Measurements from ENCODE around the gene TBC1D22A. TPM values are rescaled to one million over a fixed set of nuclear protein-coding genes. Genes with fewer than 3 reads are reported as not detected.

The TBC1D22A gene
- polyA plus RNA-seq, 1 donor from 2014 or later: 9.3 TPM

DNA sequence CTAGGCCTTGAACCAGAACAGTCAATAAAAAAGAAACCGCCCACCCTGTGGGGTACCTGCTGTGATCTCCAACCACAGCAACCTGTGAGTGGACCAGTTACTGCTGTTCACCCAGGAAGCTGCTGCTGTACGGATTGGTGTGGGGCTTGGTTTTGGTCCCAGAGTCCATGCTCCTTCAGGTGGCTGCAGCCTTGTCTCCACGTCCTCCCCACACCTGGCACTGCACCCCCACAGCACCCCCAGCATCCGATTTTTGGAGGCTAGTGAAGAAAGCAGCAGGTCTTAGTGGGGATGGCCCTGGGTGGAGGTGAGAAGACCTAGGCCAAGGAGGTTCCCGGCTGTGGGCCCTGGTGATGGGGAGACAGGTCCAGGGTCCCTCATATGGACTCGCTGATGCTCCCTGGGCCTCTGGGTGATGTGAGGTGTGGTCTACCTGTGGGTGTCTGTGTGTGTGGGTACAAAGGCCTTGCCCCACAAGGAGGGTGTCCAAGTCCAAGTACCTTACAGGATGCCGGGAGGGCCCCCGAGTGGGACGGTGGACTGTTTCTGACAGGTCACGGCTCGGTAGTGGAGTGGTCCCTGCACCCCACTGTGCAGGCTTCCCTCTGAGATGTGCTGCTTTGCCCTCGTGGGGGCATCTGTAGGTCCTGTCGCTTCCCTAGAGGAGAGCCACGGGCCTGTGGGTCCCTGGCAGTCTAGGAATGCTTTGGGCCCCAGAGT is 283.4 kb downstream of the TBC1D22A start:
- H3K9me3 ChIP-seq (ENCODE audit: low read length): no peaks in the 10 kb centered on the region
- no peaks in the 10 kb centered on the region for H3K79me2 ChIP-seq (replicated peaks; ENCODE audit: insufficient read depth, low read length)
- TF ChIP-seq, protein P1, sequence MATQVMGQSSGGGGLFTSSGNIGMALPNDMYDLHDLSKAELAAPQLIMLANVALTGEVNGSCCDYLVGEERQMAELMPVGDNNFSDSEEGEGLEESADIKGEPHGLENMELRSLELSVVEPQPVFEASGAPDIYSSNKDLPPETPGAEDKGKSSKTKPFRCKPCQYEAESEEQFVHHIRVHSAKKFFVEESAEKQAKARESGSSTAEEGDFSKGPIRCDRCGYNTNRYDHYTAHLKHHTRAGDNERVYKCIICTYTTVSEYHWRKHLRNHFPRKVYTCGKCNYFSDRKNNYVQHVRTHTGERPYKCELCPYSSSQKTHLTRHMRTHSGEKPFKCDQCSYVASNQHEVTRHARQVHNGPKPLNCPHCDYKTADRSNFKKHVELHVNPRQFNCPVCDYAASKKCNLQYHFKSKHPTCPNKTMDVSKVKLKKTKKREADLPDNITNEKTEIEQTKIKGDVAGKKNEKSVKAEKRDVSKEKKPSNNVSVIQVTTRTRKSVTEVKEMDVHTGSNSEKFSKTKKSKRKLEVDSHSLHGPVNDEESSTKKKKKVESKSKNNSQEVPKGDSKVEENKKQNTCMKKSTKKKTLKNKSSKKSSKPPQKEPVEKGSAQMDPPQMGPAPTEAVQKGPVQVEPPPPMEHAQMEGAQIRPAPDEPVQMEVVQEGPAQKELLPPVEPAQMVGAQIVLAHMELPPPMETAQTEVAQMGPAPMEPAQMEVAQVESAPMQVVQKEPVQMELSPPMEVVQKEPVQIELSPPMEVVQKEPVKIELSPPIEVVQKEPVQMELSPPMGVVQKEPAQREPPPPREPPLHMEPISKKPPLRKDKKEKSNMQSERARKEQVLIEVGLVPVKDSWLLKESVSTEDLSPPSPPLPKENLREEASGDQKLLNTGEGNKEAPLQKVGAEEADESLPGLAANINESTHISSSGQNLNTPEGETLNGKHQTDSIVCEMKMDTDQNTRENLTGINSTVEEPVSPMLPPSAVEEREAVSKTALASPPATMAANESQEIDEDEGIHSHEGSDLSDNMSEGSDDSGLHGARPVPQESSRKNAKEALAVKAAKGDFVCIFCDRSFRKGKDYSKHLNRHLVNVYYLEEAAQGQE (IDR thresholded peaks at IDR 0.05; ENCODE audit: borderline replicate concordance): no peak
- TF ChIP-seq POLR2AphosphoS5 (IDR thresholded peaks at IDR 0.05): no peak
- no peak for TF ChIP-seq MXI1 (conservative IDR thresholded peaks at IDR 0.05; ENCODE audit: poor library complexity, severe bottlenecking)
- no peak for TF ChIP-seq RAD21 (conservative IDR thresholded peaks at IDR 0.05)
- no peak for TF ChIP-seq EP300 (conservative IDR thresholded peaks at IDR 0.05; ENCODE audit: poor library complexity, severe bottlenecking)
- TF ChIP-seq TAF1 (IDR thresholded peaks at IDR 0.05; ENCODE audit: low read depth): no peak
- TF ChIP-seq, protein P2, sequence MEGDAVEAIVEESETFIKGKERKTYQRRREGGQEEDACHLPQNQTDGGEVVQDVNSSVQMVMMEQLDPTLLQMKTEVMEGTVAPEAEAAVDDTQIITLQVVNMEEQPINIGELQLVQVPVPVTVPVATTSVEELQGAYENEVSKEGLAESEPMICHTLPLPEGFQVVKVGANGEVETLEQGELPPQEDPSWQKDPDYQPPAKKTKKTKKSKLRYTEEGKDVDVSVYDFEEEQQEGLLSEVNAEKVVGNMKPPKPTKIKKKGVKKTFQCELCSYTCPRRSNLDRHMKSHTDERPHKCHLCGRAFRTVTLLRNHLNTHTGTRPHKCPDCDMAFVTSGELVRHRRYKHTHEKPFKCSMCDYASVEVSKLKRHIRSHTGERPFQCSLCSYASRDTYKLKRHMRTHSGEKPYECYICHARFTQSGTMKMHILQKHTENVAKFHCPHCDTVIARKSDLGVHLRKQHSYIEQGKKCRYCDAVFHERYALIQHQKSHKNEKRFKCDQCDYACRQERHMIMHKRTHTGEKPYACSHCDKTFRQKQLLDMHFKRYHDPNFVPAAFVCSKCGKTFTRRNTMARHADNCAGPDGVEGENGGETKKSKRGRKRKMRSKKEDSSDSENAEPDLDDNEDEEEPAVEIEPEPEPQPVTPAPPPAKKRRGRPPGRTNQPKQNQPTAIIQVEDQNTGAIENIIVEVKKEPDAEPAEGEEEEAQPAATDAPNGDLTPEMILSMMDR (IDR thresholded peaks at IDR 0.05; ENCODE audit: poor library complexity, severe bottlenecking): no peak
- TF ChIP-seq EZH2 (IDR thresholded peaks at IDR 0.05; ENCODE audit: borderline replicate concordance, insufficient read depth, low read length, poor library complexity, severe bottlenecking): no peak
- no peak for TF ChIP-seq SMC3 (conservative IDR thresholded peaks at IDR 0.05; ENCODE audit: poor library complexity)
- no peak overlapping the region for H2AFZ ChIP-seq (ENCODE audit: low read depth, low read length)
- H3K27me3 ChIP-seq (ENCODE audit: insufficient read depth, low read depth, low read length): no peaks in the 10 kb centered on the region
- no peak overlapping the region for H3K9ac ChIP-seq (ENCODE audit: low read length)
- H3K27ac ChIP-seq (ENCODE audit: low read length): no peak overlapping the region
- H3K4me2 ChIP-seq (ENCODE audit: low read length): no peak overlapping the region
- no peaks in the 10 kb centered on the region for H3K36me3 ChIP-seq (ENCODE audit: insufficient read depth, low read length)
- H3K4me3 ChIP-seq (ENCODE audit: low read length): no peak overlapping the region
- no peaks in the 10 kb centered on the region for H4K20me1 ChIP-seq (ENCODE audit: insufficient read depth)
- no peaks in the 10 kb centered on the region for H3F3A ChIP-seq (ENCODE audit: insufficient read depth, low read length, poor library complexity, severe bottlenecking)
- H3K9me2 ChIP-seq (ENCODE audit: insufficient read depth, low read length): no peaks in the 10 kb centered on the region

DNA sequence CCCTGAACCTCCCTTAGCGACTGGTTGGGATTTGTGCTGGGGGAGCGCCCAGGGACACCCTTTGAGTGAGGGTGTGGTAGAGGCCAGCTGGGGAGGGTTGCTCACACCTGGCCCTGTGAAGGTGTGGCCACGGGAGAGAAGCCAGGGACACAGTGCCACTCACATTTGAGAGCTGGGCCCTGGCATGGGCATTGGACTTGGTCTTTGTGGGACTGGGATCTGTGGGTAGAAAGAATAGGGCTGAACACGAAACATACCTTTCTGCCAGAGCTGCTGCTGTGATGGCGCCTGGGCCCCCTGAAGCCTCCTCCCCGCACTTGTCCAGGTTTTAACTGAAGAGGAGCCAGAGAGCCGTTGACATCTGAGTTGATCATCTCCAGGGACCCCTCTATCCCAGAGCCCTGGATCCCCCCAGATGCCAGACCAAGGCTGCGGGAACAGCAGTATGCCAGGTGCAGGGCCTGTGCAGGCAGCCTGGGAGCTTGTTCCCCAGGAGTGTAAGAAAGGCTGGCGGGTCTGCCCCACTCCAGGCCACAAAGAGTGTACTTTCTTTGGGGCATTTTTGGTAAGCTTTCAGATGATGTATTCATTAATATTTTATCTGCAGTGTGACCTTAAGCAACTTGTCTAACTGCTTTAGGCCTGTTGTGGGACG is 284.1 kb downstream of the TBC1D22A start:
- no peak overlapping the region for H2AFZ ChIP-seq (ENCODE audit: low read depth, low read length)
- no peaks in the 10 kb centered on the region for H3K9me2 ChIP-seq (ENCODE audit: insufficient read depth, low read length)
- no peaks in the 10 kb centered on the region for H3K9me3 ChIP-seq (ENCODE audit: low read length)
- no peak overlapping the region for H3K27ac ChIP-seq (ENCODE audit: low read length)
- no peak overlapping the region for H3K4me3 ChIP-seq (ENCODE audit: low read length)
- H3F3A ChIP-seq (ENCODE audit: insufficient read depth, low read length, poor library complexity, severe bottlenecking): no peaks in the 10 kb centered on the region
- H3K4me2 ChIP-seq (ENCODE audit: low read length): no peak overlapping the region
- no peaks in the 10 kb centered on the region for H3K27me3 ChIP-seq (ENCODE audit: insufficient read depth, low read depth, low read length)
- H3K9ac ChIP-seq (ENCODE audit: low read length): no peak overlapping the region
- TF ChIP-seq TAF1 (IDR thresholded peaks at IDR 0.05; ENCODE audit: low read depth) (no peak), EP300 (conservative IDR thresholded peaks at IDR 0.05; ENCODE audit: poor library complexity, severe bottlenecking) (no peak), POLR2AphosphoS5 (IDR thresholded peaks at IDR 0.05) (no peak), RAD21 (conservative IDR thresholded peaks at IDR 0.05) (no peak), EZH2 (IDR thresholded peaks at IDR 0.05; ENCODE audit: borderline replicate concordance, insufficient read depth, low read length, poor library complexity, severe bottlenecking) (no peak), MXI1 (conservative IDR thresholded peaks at IDR 0.05; ENCODE audit: poor library complexity, severe bottlenecking) (no peak), SMC3 (conservative IDR thresholded peaks at IDR 0.05; ENCODE audit: poor library complexity) (no peak)
- TF ChIP-seq, protein P1 (IDR thresholded peaks at IDR 0.05; ENCODE audit: borderline replicate concordance): no peak
- TF ChIP-seq, protein P2 (IDR thresholded peaks at IDR 0.05; ENCODE audit: poor library complexity, severe bottlenecking): no peak
- no peaks in the 10 kb centered on the region for H3K36me3 ChIP-seq (ENCODE audit: insufficient read depth, low read length)
- no peaks in the 10 kb centered on the region for H3K79me2 ChIP-seq (replicated peaks; ENCODE audit: insufficient read depth, low read length)
- H4K20me1 ChIP-seq (ENCODE audit: insufficient read depth): no peaks in the 10 kb centered on the region
